Osteocyte (in vitro differentiated cells): ENCODE measurements around the gene NECAB3. TPM values are rescaled to one million over a fixed set of nuclear protein-coding genes. Genes with fewer than 3 reads are reported as not detected.
A peak's percentile ranks its signal among the peaks of the same experiment; 100 is the strongest.

Experiments used
- DNase-seq: peaks from one replicate; pipeline ENCODE4 v3.0.0; 2021; ENCODE audit warnings: mixed read lengths; ENCODE audit not compliant: unreplicated experiment; ENCODE audit errors: extremely low spot score
- H3K27ac Mint-ChIP-seq: one replicate; pipeline ENCODE4 v1.8.0; 2021; ENCODE audit warnings: mild to moderate bottlenecking, mixed read lengths; ENCODE audit not compliant: unreplicated experiment
- H3K27me3 Mint-ChIP-seq: one replicate; pipeline ENCODE4 v1.8.0; 2021; ENCODE audit warnings: mixed read lengths; ENCODE audit not compliant: unreplicated experiment
- H3K36me3 Mint-ChIP-seq: one replicate; pipeline ENCODE4 v1.8.0; 2021; ENCODE audit warnings: mixed read lengths; ENCODE audit not compliant: unreplicated experiment
- H3K4me1 Mint-ChIP-seq: one replicate; pipeline ENCODE4 v1.8.0; 2021; ENCODE audit warnings: mixed read lengths; ENCODE audit not compliant: unreplicated experiment
- H3K4me3 Mint-ChIP-seq: one replicate; pipeline ENCODE4 v1.8.0; 2021; ENCODE audit warnings: mild to moderate bottlenecking, moderate library complexity, mixed read lengths; ENCODE audit not compliant: unreplicated experiment
- H3K9me3 Mint-ChIP-seq: one replicate; pipeline ENCODE4 v1.8.0; 2021; ENCODE audit warnings: mixed read lengths; ENCODE audit not compliant: unreplicated experiment
- long read RNA-seq: library from polyadenylated mRNA; unstranded; transcript quantifications from one replicate; pipeline ENCODE4 v2.0.0, GENCODE V29; 2021
- total RNA-seq: library from RNA; stranded (reverse); gene quantifications from 2 replicates; pipeline ENCODE4 v1.2.1, GENCODE V29; 2021
- TF ChIP-seq, protein P1 (sequence below): fragments of 200-600 bp; sonication (generic); IDR thresholded peaks from 2 replicates; pipeline ENCODE4 v1.5.0; 2021; ENCODE audit warnings: antibody characterized with exemption, mild to moderate bottlenecking, moderate library complexity

The NECAB3 gene, protein sequence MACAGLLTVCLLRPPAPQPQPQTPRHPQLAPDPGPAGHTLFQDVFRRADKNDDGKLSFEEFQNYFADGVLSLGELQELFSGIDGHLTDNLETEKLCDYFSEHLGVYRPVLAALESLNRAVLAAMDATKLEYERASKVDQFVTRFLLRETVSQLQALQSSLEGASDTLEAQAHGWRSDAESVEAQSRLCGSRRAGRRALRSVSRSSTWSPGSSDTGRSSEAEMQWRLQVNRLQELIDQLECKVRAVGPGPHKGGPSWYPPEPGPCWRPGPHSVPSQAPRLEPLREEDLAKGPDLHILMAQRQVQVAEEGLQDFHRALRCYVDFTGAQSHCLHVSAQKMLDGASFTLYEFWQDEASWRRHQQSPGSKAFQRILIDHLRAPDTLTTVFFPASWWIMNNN
- total RNA-seq = 29.1 and 30.0 TPM in 2 replicates
- long read RNA-seq = 0 reads

DNA sequence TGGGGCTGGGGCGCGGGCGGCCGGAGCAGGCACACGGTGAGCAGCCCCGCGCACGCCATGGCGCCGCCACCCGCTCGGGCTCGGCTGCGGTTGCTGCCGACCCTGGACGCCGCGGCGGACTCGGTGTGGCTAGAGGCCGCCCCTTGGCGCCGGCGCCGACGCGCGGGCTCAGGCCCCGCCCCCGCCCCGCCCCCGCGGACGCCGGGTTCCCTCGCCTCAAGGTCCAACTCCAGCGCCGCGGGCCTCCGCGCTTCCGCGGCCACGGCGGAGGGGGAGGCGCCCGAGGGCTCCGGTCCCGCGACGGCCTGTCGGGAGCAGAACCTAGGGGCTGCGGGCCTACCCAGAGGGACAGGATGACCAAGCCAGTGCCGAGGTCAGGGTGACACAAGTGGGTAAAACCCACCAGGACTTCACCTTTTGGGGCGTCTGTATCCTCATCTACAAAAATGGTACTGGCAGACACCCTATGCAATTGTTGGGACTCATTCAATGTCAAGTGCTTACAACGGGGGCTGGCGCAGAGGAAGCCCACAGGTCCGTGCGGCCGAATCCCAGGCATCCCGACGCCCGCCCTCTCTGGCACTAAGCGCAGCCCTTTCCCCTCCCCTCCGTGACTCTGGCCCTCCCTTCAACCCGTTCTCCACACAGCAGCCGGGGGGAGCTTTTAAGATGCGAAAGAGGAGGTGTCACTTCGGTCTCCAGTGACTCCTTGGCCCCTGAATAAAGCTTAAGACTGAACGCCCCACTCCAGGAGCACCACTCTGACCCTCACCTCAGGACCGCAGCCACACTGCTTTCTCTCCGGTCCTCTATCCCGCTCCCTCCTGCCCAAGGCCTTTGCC is at the start of gene NECAB3:
TSS of gene NECAB3 (minus strand) at position 135 of the 842 bp plus-strand sequence. CDS start at position 59, 76 bp downstream.
- peaks cover 34% of the 10 kb centered on the region for H3K4me1 Mint-ChIP-seq
- TF ChIP-seq, protein P1, sequence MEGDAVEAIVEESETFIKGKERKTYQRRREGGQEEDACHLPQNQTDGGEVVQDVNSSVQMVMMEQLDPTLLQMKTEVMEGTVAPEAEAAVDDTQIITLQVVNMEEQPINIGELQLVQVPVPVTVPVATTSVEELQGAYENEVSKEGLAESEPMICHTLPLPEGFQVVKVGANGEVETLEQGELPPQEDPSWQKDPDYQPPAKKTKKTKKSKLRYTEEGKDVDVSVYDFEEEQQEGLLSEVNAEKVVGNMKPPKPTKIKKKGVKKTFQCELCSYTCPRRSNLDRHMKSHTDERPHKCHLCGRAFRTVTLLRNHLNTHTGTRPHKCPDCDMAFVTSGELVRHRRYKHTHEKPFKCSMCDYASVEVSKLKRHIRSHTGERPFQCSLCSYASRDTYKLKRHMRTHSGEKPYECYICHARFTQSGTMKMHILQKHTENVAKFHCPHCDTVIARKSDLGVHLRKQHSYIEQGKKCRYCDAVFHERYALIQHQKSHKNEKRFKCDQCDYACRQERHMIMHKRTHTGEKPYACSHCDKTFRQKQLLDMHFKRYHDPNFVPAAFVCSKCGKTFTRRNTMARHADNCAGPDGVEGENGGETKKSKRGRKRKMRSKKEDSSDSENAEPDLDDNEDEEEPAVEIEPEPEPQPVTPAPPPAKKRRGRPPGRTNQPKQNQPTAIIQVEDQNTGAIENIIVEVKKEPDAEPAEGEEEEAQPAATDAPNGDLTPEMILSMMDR = no peak
- peak within 1 kb of the TSS; percentile 71 for H3K27ac Mint-ChIP-seq
- peak; percentile 92 for DNase-seq
- H3K9me3 Mint-ChIP-seq = no peaks in the 10 kb centered on the region
- no peaks in the 10 kb centered on the region for H3K27me3 Mint-ChIP-seq
- H3K36me3 Mint-ChIP-seq = no peaks in the 10 kb centered on the region
- H3K4me3 Mint-ChIP-seq = peak within 1 kb of the TSS; percentile 86

DNA sequence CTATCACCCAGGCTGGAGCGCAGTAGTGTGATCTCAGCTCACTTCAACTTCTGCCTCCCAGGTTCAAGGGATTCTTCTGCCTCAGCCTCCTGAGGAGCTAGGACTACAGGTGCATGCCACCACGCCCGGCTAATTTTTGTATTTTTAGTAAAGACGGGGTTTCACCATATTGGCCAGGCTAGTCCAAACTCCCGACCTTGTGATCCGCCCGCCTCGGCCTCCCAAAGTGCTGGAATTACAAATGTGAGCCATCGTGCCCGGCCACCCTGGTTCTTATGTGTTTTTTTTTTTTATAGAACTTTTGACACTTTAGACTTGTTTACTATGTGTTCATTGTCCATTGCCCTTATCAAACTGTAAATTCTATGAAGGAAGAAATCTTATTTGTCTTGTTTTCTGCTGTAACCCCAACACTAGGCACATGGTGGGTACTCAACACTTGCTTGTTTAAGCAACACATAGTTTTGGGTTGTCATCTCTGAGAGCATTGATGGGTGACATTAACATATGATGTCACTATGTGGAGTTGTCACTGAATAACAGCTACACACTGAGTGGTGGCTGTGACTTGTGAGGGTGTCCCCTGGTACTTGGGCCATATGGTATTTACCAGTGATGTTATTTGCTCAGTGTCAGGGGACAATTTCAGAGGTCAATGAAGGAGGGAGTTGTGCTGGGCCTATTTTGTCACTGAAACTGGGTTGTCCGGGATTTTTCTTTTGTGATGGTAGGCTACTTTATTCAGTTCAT is 47.3 kb upstream of the NECAB3 start:
- H3K27ac Mint-ChIP-seq = no peak overlapping the region
- DNase-seq = no peak
- peaks cover 4% of the 10 kb centered on the region for H3K4me1 Mint-ChIP-seq
- TF ChIP-seq, protein P1 = no peak
- H3K36me3 Mint-ChIP-seq = no peaks in the 10 kb centered on the region
- H3K27me3 Mint-ChIP-seq = no peaks in the 10 kb centered on the region
- H3K9me3 Mint-ChIP-seq = no peaks in the 10 kb centered on the region
- no peak overlapping the region for H3K4me3 Mint-ChIP-seq

DNA sequence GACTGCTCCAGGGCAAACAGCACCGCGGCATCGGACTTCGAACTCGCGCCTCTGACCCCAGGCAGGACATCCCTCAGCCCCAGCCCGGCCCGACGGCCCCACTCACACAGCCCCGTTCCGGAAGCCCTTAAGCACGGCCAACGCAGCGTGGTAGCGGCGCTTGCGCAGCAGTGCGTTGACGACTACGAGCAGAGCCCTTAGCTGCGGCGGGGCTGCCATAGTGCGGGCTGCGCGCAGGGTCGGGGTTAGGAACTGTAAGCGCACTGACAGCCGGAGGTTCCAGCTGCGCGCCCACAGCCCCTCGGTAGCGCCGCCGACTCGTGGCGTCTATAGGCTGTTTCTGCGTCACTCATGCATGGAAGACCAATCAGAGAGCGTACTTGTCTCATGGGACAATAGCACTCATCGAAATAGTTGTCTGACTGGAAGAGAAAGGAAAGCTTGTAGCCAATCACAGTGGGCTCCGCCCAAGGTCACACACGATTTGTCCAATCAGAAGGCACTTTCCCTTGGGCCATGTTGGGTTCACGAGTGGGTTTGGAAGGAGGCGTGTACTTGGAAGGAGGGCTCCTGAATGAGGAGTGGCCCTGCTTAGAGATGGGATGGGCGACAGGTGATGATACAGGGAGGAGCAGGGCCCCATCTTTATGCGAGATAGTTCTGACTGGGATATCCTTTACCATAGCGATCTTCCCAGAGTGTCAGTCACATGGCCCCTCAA is 45.9 kb upstream of the NECAB3 start, which contains the start of gene PXMP4:
TSS of gene PXMP4 (minus strand) at position 322 of the 721 bp plus-strand sequence. CDS start at position 219, 103 bp downstream.
- H3K4me3 Mint-ChIP-seq = peak within 1 kb of the TSS; percentile 68
- H3K4me1 Mint-ChIP-seq = peaks cover 4% of the 10 kb centered on the region
- peak; percentile 88 for DNase-seq
- H3K27me3 Mint-ChIP-seq = no peaks in the 10 kb centered on the region
- peak within 1 kb of the TSS; percentile 69 for H3K27ac Mint-ChIP-seq
- no peaks in the 10 kb centered on the region for H3K36me3 Mint-ChIP-seq
- TF ChIP-seq, protein P1 = no peak
- no peaks in the 10 kb centered on the region for H3K9me3 Mint-ChIP-seq

DNA sequence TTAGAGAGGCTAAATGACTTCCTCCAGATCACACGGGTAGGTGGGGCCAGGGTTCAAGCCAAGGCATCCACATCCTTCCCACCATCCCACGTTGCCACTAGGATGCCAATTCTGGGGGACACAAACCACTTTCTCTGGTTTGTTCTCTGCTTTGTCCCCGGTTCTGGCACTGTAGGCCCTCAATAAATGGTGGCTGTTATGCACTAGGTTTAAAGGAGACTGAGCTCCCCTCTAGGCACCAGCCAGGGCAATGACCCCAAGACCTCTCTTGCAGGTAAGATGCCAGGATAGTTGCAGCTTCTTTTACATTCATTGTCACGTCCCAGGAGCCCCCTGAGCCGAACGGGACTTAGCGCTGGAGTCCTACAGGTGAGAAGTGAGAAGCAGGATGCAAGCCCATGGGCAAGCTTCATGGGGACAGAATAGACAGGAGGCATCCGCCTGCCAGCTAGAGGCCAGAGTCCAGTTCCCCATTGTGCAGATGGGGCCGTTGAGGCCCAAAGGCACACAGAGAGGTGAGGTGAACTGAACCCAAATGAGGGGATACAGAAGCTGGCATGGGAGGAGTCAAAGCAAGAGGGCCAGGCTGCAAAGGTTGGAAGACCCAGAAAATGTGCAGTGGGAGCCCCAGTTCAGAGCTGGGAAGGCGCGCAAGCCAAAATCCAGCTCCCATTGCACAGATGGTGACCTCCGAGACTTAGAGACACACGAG is 45.2 kb upstream of the NECAB3 start:
- peaks cover 4% of the 10 kb centered on the region for H3K4me1 Mint-ChIP-seq
- H3K27ac Mint-ChIP-seq = no peak overlapping the region
- no peaks in the 10 kb centered on the region for H3K9me3 Mint-ChIP-seq
- peak overlapping the region; percentile 68 for H3K4me3 Mint-ChIP-seq
- H3K36me3 Mint-ChIP-seq = no peaks in the 10 kb centered on the region
- no peaks in the 10 kb centered on the region for H3K27me3 Mint-ChIP-seq
- TF ChIP-seq, protein P1 = no peak
- no peak for DNase-seq
